Smooth muscle cell of the brain vasculature (primary cell): ENCODE results near the gene DGKB.
A peak's percentile ranks its signal among the peaks of the same experiment; 100 is the strongest.

Source experiments
- DNase-seq: peaks from one replicate; pipeline ENCODE4 v3.0.0-alpha.2; 2012; ENCODE audit warnings: low read depth, low spot score

DGKB gene

DNA sequence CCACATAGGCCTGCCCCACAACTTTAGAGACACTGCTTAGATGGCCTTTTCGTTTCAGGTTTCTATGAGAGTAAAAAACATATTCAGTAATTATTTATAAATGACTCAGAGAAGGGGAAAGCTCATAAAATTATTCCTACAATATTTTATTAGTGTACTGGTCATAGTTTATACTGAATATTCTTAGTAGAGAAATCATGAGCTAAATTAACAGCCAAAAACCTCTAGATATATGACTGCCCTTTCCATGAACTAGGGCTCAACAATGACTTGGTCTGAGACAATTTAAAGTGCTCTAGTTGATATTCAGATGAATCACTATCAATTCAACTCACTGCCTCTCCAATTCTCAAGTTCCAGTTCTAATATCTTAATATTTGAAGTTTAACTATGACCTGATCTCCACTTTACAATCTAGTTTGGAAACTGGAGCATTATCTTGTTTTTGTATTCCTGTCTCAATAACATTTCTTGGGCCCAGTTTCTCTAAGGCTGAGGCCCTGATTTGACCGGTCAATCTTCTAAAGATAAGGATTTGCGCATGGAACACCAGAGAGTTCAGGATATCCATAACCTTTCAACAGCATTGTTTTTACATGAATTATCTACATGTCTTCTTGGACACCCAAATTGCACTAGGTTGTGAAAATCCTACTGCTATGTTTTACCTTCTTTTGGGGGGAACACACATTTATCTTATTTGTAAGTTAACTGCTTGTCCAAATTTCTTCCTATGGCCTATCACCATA, 141.6 kb downstream of the DGKB start:
- DNase-seq = no peak

DNA sequence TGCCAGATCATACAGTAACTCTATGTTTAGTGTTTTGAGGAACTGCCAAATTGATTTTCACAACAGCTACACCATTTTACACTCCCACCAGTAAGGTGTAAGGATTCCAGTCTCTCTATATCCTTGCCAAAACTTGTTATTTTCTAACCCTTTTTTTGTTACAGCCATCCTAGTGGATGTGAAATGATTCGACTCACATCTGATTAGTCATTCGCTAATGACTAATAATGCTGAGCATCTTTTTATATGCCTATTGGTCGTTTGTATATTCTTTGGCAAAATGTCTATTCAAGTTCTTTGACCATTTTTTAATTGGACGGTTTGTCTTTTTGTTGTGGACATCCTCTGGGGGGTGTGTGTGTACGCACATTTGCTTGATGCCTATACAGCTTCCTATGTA, 142.8 kb downstream of the DGKB start:
- DNase-seq = no peak

DNA sequence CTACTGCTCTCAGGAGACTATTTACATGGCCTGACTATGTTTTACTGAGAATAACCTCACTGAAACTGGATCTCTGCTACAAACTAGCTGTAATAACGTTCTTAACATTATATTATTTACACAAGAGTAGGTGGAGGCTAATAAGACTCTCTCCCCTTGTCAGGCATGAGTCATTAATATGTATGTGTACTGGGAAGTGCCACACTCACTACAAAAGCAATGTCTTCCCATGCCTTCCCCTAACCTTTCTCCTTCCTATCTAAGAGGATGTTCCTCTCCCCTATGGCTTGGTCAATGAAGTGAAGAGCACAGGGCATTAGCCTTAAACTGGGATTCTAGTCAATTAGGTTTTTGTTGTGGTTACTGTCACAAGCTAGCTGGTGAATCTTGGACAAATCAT, 147.9 kb downstream of the DGKB start:
- peak; percentile 56 for DNase-seq

DNA sequence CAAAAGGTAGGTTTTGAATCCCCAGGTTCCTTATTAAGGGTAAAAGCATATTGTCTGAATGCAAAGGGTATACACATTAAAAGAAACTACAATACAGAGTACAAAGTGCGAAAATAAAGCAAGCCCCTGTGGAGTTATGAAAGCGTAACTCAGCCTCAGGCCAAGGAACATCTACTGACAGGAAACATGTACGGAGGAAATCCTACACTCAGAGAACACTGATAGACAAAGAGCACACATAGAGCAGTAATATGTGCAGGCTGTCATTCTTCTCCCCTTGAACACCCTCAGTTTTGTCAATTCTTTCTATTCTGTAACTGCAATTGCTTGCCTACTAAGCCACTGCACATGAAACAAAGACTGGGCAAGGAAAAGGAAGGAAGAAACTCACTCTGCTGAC, 150.2 kb downstream of the DGKB start:
- DNase-seq = no peak

DNA sequence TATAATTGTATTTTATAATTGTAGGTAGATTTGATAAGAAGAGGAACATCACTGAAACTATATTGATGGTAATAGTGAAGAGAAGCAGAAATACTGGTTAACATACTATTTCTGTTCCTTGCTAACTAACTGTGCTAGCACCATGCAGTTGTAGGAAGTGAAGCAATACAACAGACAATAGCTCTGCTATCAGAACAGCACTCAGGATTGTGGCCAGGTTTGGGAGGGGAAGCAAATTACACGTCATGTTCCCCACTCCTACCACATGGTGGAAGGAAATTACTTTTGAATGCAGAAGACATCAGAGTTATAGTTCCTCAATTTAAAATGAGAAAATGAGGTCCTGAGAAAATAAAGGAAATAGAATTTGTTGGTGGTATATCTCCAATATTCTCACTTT, 151.1 kb downstream of the DGKB start:
- no peak for DNase-seq

DNA sequence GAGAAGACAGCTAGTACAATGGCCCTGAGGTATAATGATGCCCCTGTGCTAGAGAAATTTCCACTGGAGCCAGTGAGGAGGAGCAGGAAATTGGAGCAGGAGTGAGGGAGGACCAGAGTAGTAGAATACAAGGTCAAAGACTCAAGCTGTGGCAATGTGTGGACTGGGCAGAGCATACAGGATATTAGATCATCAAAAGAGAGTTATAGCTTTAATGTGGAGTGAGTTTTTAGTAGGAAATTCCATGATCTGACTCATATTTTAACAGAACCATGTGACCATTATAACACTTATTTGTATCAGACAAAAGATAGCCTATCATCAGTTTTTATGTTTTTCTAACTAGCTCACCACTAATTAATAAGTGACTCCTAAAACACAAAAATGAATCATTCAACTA, 154.1 kb downstream of the DGKB start:
- DNase-seq = peak; percentile 67

DNA sequence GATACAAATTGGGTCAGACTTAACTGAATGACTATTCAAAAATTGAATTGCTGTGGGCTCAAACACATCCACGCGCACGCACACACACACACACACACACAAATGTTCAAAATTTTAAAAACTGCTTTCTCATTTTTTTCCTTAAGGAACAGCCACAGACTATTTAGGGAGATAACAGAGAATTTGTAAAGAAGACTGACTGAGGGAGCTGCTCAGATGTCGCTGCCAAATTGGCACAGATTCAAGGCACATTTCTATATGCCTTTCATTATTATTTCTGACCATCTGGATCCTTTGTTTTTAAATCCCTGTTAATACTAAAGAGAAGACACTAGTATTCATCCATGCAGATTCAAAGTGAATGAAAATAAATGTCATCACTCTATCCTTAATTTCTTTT, 154.8 kb downstream of the DGKB start:
- peak; percentile 49 for DNase-seq

DNA sequence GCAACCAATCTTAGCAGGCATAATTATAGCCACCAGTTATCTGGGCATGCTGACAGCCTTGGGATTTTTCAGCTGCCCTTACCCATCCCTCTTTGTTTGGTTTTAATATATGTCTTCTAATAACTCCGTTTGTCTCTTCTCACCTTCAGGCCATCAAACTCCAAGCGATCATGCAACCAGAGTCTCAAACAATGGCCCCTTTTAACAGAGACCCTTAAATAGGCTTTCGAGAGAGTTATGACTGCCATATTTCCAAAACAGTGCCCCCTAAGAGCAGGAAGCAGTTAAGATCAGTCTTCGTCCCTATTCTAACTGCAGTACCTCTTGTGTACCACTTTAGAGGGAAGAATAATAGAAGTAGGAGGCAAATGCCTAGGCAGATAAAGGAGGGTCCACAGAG, 157.5 kb downstream of the DGKB start:
- DNase-seq = no peak

DNA sequence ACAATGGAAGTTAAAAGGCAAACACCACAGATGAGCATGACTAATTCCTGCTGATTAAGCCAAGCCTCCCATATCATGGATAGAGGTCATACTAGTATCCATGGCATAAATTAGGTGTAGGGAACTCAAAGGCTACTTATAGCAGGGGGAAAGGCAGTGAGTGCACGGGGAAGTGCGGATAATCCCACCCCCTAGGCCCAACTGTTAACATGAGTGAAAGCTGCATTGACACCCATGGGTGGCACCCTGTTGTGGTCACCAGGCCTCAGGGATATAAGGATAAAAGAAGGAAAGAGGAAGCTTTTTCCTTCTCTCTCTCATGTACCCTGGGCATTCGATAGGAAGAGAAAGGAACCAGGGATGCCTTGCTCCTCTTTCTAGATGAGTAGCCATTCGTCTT, 161.9 kb downstream of the DGKB start:
- no peak for DNase-seq

DNA sequence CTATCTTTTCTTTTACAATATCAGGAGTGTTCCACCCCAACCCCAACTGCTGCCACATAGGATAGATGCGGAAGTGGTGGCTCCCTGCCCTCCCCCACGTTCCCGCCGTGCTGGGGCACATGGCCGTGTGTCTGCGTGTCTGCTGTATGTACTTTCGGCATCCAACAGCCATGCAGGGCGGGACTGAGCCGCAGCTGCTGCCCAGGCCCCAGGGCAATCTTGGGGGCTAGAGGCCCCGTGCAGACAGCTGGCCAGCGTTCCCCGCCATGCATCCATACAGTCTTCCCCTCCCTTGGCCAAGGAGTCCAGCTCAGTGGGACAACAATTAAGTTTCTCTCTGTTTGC, 162.7 kb downstream of the DGKB start:
- no peak for DNase-seq

DNA sequence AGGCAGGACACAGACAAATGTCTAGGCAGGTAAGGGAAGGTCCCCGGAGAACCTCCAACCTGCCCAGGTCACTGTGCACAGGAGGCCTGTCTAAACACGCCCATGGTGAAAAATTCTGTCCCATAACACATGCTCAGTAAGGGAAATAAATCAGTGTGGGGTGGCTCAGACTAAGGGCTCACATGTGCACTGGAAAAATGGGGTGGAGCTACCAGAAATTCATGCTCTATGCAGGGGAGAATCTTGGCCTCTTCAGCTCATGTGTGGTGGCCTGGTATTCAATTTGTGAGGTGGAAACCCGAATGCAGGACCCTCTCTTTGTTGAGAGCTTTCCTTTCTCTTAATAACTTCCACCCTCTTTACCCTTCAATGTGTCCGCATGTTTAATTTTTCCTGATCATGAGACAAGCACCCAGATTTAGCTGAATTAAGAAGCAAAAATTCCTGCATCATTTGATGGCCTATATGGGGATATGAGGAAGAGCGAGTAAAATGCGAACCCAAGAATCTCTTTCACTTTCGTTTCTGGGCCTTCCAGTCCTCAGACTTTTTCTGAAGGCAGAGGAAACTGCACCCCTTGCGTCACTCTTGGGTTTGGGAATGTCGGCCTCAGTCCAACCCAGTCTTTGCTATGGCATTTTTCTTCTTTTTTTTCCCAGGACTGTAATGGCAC, 163.2 kb downstream of the DGKB start:
- DNase-seq = no peak

DNA sequence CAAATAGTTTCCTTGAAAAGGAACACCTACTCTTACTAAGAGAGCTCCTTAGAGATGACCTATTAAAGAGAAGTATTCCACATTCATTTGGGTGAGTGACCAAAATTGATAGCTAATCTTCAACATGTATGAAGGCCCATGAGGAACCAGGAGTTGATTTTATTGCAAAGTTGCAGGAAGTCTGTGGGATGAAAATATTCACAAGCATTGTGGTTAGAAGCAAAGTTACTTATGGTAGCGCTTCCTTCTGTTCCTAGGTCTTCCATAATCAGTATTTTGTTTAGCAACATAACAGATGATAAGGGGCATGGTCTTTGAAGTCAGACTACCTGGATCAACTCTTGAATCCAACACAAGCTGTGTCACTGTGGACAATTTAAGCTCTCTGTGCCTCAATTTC, 164.5 kb downstream of the DGKB start:
- DNase-seq = no peak

DNA sequence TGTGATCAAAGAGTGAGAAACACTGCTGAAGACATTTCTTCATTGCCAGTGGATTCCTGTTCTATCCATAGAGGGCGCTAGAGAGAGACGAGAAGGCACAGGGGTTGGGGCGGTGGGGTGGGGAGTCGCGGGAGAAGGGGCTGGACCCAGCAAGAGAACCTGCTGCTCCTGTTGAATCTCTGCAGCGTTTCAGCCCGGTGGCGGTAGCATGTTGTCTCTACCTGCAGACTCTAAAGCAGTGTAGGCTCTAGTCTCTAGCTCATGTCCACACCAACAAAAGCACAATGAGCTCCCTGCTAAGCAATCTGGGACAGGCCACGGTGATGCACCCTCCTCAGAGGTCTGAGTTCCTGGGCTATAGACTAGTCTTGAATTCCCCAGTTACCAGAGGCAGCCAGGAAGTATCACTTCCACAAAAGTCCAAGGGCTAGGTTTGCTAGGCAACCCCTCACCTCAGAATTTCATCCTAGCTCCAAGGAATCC, 167.7 kb downstream of the DGKB start:
- DNase-seq = no peak

DNA sequence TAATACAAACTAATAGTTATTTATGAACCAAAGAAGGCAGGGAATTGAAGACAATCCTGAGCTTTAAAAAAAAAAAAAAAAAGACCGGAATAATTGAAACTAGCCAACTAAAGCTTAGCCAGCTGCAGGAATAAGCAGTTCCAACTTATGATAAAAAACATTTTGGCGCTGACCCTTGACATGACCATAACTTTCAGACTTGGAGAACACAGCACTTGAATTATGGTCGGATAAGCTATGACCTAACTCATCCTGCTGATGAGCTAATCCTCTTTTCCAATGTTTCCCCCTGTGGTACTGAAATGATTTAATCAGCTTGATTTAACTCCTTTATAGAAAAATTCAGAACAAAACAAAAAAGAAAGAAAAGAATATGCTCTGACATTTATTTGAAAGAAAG, 181.8 kb downstream of the DGKB start:
- no peak for DNase-seq

DNA sequence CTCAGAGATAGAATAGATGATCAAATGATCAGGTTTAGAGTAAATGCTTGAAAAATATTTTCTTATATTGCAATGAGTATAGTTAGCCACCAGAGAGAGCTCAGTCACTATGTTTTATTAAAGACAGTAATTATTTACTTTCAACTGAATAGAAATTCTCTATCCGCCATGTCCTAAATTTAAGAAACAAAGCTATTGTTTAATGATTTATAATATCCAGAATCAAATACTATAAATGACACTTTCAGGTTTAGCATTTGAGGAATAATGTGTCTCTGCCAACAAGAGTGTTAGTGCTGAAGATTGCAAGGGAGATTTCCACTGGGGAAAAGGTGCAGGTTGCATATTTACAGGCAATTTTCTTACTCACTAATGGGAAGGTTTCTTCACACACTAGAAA, 184.7 kb downstream of the DGKB start:
- peak; percentile 4 for DNase-seq

DNA sequence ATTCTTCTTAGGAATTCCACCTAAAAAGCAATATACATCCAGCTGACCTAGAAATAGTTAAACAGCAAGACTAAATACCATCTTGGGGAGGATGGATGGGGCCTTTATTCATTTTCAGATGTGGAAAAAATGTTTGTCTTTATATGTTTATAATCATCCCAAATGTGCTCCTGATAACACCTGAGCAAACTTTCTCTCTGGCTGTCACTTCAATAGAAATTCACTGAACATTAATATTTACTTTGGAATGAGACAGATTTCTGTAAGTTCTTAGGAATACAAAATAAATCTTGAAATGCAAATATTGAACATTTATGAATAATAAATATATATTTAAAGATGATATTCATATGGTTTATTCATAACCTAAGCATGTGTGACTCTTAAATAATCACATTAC, 185.4 kb downstream of the DGKB start:
- no peak for DNase-seq

DNA sequence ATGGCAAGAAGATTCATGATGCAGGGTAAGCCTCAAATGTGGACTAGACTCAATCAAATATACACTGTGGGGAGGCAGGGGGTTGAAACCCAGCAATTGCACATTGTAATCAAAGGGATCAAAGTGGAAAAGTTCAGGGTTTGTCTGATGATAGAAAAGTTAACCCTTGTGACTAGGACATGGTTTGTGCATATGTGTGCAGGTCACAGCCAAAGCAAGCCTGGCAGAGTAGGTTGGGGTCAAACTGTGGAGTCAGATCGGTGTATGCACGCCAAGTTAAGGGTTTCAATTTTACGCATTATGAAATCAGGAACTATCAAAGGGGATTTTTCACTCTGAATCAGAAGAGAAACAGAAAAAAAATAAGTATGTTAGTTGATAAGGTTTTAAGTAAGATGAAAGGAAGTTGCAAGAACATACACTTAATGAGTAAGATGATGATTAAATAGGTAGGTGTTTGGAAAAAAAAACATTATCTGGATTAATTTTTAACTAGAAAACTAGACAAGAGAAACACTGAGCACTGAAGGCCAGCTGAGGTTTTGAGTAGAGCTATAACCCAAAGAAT, 188.3 kb downstream of the DGKB start:
- DNase-seq = no peak

DNA sequence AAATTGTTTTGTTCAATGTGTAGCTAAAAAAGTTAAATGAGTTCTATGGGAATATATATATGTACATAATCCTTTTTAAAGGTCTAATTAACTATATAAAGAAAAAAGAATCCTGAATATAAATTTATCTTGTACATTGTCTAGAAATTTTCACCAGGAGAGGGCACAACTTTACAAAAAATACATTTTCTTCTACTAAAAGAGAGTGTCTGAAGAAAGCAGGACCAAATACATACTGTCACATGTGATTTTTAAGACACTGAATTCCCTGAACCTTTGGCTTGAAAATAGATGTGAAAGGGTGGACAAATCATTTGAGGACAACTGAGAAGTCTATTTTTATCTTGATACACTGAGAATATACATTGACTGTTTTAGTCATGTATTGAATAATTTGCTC, 204.3 kb downstream of the DGKB start:
- DNase-seq = no peak

DNA sequence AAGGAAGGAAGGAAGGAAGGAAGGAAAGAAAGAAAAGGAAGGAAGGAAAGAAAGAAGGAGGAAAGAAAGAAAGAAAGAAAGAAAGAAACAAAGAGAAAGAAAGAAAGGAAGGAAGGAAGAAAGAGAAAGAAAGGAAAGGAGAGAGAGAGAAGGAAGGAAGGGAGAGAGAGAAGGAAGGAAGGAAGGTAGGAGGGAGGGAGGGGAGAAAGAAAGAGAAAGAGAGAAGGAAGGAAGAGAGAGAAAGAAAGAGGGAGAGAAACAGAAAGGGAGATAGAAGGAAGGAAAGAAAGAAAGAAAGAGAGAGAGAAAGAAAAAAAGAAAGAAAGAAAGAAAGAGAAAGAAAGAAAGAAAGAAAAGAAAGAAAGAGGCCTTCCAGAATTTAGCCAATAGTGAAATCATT, 204.9 kb downstream of the DGKB start:
- DNase-seq = no peak

DNA sequence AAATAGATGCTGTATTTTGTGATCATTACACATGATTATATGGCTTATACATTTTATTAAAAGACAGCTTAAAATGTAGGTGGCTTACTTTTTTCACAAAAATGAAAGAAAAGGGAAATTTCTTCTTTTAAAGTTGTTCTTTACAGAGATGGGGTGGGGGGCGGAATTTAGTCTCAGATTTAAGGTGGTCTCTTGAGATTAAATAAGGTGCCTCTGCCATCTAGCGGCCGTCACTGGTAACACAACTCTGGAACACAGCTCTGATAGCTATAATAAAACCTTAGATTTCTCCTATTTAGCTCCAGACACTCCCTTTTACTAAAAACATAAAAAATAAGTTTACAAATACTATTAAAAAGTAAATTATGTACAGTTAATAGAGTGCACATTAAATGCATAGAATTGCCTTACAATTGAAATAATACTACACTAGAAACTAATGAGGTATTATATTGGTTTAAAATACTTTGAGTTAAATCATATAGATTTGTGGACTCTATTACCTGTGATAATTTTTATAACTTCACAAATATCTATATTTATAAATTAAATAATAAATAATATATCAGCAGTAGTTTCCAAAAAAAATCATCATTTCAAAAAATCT, 210.9 kb downstream of the DGKB start:
- no peak for DNase-seq

DNA sequence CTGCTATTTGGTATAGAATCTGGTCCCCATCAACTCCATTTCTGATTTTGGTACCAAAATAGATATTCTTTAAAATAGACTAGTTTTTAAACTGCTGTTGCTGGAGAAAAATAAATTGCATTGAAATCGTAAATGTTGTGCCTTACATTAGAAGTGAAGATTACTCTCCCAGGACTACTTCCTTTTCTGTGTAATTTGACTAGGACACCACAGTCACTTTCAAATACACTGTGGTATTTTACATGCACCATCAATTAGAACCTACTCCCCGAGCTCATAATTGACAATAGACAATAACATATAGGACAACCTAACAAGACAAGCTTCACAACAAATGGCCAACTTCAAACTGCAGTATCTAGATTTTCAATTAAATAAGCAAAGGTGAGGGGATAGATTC, 211.5 kb downstream of the DGKB start:
- no peak for DNase-seq

DNA sequence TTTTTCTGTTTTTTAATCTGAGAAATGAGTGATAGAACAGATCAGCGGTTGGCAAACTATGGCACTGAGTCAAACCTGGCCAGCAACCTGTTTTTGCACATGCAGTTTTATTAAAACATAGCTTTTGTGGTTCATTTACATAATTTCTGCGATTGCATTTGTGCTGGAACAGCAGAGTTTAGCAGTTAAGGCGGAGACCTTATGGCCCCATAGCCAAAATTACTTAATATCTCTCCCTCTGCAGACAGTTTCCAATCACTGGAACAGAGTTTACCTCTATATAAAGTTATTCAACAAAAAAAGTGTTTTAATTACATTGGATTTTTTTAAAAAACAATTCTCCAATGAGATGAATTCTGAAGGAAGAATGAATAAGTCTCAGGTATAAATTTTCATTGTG, 212.1 kb downstream of the DGKB start:
- DNase-seq = no peak

DNA sequence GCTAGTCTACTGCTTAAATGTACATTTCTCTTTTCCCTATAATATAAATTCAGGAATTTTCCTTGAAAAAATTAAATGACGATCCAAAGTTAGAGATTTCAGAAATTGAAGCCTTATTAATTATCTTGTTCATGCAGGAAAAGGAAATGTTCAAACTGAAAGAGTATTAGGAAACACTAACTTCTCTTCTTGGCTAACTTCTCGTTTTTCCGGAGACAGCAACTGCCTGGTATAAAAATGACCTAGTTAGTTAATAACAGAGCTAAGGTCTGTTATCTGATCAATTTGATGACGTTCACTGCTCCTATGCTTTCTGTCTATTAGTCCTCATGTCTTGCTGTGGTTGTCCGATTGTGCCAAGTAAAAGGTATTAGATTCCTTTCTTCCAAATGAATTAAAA, 212.5 kb downstream of the DGKB start:
- no peak for DNase-seq
